DOHH2 (cell line): Measurements from ENCODE around the gene STIL.

Experiments
- CTCF ChIP-seq: fragments of 200-600 bp; sonication (generic); IDR thresholded peaks from one replicate; pipeline ENCODE4 v1.5.1; 2014; ENCODE audit warnings: antibody characterized with exemption, mild to moderate bottlenecking, low read depth, low read length; ENCODE audit not compliant: poor library complexity, severe bottlenecking
- EZH2phosphoT487 ChIP-seq: fragments of 200-600 bp; sonication (generic); IDR thresholded peaks from 2 replicates; pipeline ENCODE4 v1.6.1; 2017; ENCODE audit warnings: borderline replicate concordance, mild to moderate bottlenecking, antibody characterized with exemption, low read length, moderate library complexity, mixed read lengths

- TF ChIP-seq CTCF (no peak), EZH2phosphoT487 (no peak)
Observed at GRCh38 chr1:47348246-47348645, 34.3 kb upstream of the STIL start.
